ENCODE data around the gene HOXC9. TPM values are rescaled to one million over a fixed set of nuclear protein-coding genes. Genes with fewer than 3 reads are reported as not detected.

The HOXC9 gene
- total and polyA plus RNA-seq, 4 donors, result not detected

GRCh38 chr12:54029529-54030441 is 29.8 kb downstream of the HOXC9 start:
- no peak overlapping the region for H3K27ac ChIP-seq (ENCODE audit: low read depth in 1 of 2, low read length in 2 of 2)
- peaks cover 0 to 3% (median 0%) of the 10 kb centered on the region in 4 donors for H3K9me3 ChIP-seq (ENCODE audit: control insufficient read depth in 4 of 4, low read length in 3 of 4)
- H3K4me1 ChIP-seq (ENCODE audit: control insufficient read depth in 4 of 4, insufficient read depth in 4 of 4, low read length in 3 of 4), result peaks cover 0 to 20% (median 4%) of the 10 kb centered on the region in 4 donors
- peaks cover 13 to 36% (median 30%) of the 10 kb centered on the region in 4 donors for H3K27me3 ChIP-seq (ENCODE audit: control insufficient read depth in 4 of 4, insufficient read depth in 4 of 4, low read length in 3 of 4)
- DNase-seq (ENCODE audit: low spot score), result no peak
- no peaks in the 10 kb centered on the region for H3K36me3 ChIP-seq (ENCODE audit: control insufficient read depth in 4 of 4, insufficient read depth in 3 of 4, low read depth in 1 of 4, low read length in 3 of 4)
- no peak overlapping the region for H3K4me3 ChIP-seq (ENCODE audit: low read depth in 1 of 3, low read length in 3 of 3)
- TF ChIP-seq ZBTB33 (IDR thresholded peaks at IDR 0.05), result no peak
- TF ChIP-seq EGR1 (IDR thresholded peaks at IDR 0.05; ENCODE audit: low read depth in 2 of 2), result no peak
- TF ChIP-seq RAD21 (IDR thresholded peaks at IDR 0.05), result no peak
- no peak for TF ChIP-seq NR2F2 (IDR thresholded peaks at IDR 0.05)
- no peak for TF ChIP-seq HNF4G (IDR thresholded peaks at IDR 0.05)
- TF ChIP-seq FOXA2 (IDR thresholded peaks at IDR 0.05), result no peak
- TF ChIP-seq REST (IDR thresholded peaks at IDR 0.05), result no peak
- no peak for TF ChIP-seq YY1 (IDR thresholded peaks at IDR 0.05)
- no peak for TF ChIP-seq SP1 (IDR thresholded peaks at IDR 0.05)
- no peak for TF ChIP-seq FOXA1 (IDR thresholded peaks at IDR 0.05)
- TF ChIP-seq RXRA (IDR thresholded peaks at IDR 0.05), result no peak
- TF ChIP-seq HNF4A (conservative IDR thresholded peaks at IDR 0.05), result no peak
- no peak for TF ChIP-seq ATF3 (IDR thresholded peaks at IDR 0.05)
- no peak for TF ChIP-seq CTCF (IDR thresholded peaks at IDR 0.05; ENCODE audit: low read depth, low read length, missing input control)
- TF ChIP-seq TAF1 (conservative IDR thresholded peaks at IDR 0.05), result no peak
- TF ChIP-seq JUND (IDR thresholded peaks at IDR 0.05), result no peak
- no peak for TF ChIP-seq MAX (IDR thresholded peaks at IDR 0.05)
- TF ChIP-seq GABPA (IDR thresholded peaks at IDR 0.05 in 1 of 2, conservative IDR thresholded peaks at IDR 0.05 in 1 of 2), result no peak
- WGBS, result 19% methylated on average over 53 of the region's 53 CpGs
- no peak overlapping the region for H3K9ac ChIP-seq (ENCODE audit: low read depth in 1 of 2, low read length in 2 of 2)

Measured in liver (tissue), 9 donors.